GM21423 (cell line): Measurements from ENCODE around the gene KCNB1.

Source experiments
- ATAC-seq: cut with Tn5 transposase; IDR thresholded peaks from one replicate; pipeline ENCODE4 v1.9.1; 2021; ENCODE audit warnings: mild to moderate bottlenecking, moderate library complexity; ENCODE audit not compliant: unreplicated experiment

The KCNB1 gene

DNA sequence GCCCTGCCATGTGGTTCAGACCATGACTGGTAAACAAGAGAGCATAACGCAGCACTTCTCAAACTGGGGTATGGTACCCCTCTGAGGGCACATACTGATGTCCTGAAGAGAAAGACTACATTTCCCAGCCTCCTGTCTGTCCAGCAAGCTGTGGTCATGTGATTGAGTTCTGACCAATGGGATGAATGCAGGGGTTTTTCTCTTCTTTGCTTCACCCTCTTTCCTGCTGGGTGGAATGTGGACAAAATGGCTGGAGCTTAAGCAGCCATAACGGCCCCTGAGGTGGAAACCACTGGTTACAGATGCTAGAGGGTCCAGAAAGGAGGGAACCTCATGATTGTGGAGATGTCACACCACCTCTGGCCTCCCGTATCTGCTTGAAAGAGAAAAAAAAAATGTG lies 19.4 kb upstream of the KCNB1 start:
- ATAC-seq: no peak

DNA sequence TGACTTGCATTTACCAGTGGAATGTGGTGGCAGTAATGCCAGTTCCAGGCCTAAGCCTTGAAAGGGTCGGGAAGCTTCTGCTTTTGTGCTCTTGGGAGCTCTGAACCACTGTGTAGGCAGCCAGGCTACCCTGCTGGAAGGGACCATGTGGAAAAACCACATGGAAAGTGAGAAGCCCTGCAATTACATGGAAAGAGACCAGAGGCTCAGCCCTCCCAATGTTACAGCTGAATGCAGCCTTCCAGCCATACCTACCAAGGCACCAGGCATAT lies 14.9 kb upstream of the KCNB1 start:
- no peak for ATAC-seq

DNA sequence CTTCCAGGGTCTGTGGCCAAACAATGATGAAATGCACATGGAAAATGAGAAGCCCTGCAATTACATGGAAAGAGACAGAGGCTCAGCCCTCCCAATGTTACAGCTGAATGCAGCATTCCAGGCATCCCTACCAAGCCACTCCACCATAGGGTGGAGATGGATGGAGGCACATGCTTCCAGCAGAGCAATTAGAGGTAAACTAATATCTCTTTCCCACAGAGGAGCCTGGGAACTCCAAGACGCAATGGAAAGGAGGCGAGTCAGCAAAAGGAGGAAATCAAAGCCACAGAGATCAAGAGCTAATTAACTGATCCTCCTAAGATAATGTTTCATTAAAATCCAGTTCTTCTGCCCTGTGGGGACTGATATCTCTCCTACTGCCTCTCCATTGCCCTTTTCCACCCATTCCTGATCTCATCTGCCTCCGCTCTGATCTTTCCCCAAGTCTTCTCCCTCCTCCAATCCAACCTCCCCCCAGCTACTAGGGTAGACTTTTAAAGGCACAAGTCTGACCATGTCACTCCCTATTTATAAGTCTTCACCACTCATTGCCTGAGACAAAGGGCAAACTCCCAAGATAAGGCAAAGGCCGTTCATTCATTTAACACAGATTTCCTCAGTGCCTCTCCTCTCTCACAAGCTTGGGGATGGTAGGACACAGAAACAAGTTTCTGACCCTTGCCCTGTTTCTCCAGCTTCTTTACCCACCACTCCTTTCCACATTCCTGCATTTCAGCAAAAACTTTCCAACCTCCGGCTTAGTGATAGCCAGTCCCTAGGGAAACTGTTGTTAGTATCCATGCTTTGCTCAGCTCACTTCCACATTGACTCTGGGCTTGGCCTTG lies 14.3 kb upstream of the KCNB1 start:
- ATAC-seq: no peak

DNA sequence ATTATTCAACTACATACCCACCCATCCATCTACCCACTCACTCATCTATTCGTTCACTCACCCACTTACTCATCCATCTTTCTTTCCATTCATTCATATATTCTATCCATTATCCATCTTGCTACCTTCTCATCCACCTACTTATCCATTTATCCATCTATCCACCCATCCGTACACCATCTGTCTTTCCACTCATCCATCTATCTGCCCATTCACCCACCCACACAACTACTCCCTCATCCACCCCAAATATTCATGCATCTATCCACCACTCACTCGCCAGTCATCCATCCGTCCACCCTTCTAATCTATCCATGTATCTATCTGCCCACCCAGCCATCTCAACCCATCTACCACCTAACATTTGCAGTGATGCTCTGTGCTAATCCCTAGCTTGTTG lies 13.6 kb upstream of the KCNB1 start:
- ATAC-seq: no peak

DNA sequence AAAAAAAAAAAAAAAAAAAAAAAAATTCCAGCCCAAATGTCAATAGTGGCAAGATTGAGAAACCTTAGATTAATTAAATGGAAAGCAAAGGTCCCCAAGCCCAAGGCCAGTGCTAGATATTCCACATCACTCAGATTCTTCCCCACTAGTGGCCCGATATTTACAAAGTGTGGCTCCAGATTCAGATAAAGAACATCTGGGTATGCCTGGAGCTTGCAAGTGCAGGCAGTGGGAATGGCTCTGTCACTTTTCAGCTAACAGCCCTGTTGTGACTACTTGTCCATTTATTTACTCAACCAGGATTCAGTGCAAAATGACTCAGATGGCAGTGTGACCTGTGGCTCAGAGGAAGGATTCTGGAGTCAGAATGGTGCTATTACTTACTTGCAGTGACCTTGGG lies 8.2 kb upstream of the KCNB1 start:
- no peak for ATAC-seq

DNA sequence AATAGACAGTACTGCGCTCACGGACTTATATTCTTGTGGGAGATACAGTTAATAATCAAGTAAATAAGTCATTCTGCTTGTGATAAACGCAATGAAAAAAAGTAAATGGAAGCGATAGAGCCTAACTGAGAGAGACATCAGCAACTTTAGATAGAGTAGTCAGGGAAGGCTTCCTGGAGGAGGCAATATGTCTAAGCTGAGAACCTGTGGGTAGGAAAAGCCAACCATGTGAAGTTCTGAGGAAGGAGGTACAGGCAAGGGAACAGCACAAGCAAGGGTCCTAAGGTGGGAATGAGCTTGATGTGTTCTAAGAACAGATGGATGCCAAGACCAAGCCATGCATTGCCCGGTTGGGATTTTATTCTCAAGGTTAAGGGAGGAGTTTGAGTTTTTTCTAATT lies 7.2 kb upstream of the KCNB1 start:
- no peak for ATAC-seq

DNA sequence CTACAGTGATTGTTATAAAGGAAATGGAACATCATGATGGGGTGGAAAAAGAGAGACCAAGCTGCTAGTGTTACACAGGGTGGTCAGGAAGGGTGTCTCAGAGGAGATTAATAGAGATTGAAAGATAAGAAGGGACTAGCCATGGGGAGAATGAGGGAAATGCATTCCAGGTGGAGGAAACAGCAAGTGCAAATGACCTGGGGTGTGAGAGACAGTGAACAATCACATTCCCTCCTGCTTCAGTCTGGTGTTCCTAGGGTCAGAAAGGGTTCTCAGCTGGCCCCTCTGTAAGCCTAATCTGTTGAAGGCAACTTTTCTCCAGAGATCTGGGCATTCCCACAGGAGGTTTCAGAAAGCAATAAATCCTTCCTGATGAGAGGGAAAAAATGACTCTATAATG lies 3.6 kb upstream of the KCNB1 start:
- no peak for ATAC-seq

DNA sequence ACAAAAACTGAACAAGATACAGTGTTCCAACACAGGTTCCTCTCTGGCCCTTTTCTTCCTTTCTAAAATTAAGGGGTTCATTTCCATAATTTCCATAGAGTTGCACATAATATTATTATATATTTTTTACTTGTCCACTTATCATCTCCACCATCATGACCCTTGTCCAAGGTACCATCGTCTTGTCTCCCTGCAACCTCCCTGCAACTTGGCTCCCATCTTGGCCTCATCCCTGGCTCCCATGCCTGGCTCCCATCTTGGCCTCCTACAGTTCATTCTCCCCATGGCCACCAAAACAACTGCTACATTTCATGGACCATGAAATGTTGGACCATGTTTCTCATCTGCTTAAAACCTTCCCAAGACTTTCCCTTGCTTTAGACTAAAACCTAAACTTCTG lies 3.1 kb upstream of the KCNB1 start:
- ATAC-seq: no peak

DNA sequence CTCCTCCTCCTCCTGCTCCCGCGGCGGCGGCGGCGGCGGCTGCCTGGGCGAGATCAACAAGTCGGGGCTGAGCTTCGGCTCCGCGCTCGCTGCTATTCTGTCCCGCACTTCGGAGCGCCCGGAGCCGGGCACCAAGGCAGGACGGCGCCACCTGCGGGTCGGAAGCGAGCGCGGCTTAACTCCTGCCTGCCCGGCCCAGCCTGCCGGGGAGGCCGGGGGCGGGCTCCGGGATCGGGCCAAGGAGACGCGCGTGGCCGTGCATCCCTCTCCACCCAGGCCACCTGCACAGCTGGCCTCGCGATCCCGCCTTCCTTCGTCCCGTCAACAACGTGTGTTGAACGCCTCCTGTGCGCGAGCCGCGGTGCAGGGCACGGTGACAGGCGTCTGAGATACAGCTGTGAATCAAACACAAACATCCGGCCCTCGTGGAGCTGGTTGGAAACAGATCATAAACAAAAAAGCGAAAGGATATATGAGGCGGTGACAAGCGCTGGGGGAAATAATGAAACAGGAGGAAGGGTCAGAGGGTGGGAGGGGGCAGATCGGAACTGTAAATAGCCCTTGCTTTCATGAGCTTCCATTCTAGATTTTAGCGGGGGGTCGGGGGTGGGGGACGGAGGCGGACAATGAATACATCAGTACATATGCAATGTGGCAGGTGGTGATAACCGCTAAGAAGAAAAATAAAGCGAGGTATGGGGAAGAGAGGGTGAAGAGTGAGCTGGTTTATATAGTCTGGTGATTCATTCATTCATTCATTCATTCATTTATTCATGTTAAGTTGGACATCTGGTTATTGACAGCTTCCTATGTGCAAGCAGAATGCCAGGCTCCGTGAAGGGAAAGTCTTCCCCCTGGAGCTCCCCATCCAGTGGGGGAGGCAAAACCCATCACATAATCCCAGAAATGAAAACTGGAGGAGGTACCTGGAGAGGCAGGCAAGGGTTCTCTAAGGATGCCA lies 2.0 kb upstream of the KCNB1 start:
- no peak for ATAC-seq

DNA sequence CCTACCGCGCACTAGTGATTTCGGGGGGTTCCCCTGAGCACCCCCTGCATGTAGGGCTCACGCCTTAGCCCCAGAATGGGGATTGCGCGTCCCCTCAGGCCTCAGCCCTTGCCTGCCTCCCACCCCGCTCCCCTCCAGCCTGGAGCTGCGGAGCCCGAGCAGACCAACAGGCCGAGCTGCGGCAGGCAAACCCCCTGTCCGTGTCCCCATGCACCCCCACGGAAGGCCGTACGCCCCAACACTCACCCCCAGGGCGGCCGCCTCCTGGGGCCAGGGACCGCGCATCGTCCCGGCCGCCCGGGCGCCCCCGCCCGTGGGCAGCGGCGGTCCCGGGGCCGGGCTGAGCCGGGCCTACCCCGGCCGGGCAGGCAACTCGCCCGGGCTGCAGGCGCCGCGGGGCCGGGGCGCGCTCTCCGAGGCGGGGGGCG lies 1.2 kb upstream of the KCNB1 start:
- no peak for ATAC-seq

DNA sequence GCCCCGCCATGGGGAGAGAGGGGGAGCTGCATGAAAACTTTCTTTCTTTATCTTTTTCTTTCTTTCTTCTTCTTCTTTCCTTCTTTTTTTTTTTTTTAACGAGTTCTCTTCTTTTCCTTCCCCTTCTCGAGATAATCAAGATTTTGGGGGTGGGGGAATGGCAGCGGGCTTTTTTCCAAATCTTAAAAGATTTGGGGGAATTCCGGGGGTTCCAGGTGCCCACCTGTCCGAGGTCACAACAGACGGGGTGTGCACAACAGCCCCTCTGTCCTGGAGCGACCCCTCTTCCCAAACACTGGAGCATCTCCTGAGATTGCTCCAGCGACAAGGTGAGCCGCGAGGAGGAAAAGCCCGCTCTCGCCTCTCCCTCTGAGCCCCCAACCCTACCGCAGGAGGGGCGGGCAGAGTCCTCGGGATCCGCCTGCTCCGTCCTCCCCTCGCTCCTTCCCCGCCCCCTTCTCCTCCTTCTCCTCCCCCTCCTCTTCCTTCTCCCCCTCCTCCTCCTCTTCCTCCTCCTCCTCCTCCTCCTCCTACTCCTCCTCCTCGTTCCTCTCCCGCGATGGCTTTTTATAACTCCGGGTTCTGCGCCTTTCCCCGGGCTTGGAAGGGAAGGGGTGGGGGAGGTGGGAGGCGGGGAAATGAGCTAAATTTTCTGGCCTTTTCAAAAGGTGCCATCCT lies 689 bp upstream of the KCNB1 start:
- ATAC-seq: no peak

DNA sequence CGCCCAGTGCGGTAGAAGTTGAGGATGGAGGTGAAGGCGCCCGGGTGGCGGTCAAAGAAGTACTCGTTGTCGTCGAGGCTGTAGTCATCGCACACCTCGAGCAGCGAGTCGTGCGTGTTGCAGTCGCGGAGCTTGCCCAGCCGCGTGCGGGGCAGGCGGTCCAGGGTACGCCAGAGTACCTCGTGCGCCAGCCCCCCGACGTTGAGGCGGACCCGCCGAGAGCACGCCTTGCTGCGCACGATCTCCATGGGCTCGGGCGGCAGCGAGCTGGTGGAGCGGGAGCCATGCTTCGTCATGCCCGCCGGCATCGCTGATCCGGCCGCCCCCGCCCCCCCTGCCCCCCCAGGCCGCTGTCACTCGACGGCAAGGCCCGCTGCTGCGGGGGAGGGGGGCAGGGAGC lies 295 bp downstream of the KCNB1 start:
- ATAC-seq: no peak

DNA sequence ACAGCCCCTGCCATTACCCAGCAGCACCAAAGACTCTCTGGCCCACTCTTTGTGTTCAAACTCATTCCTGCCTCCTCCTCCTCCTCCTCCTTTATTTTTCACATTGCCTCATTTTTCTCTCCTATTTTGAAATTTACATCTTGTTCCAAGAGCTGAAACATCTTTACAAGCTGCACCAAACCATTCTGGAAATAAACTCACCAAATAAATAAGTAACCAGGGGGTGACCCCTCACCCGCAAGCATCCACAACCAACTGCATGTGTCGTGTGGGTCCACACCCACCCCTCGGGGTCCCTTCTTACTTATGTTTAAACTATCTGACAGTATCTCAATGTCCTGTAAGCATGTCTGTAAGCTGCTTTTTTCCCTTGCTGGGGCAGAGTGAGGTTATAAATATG lies 1.4 kb downstream of the KCNB1 start:
- no peak for ATAC-seq

DNA sequence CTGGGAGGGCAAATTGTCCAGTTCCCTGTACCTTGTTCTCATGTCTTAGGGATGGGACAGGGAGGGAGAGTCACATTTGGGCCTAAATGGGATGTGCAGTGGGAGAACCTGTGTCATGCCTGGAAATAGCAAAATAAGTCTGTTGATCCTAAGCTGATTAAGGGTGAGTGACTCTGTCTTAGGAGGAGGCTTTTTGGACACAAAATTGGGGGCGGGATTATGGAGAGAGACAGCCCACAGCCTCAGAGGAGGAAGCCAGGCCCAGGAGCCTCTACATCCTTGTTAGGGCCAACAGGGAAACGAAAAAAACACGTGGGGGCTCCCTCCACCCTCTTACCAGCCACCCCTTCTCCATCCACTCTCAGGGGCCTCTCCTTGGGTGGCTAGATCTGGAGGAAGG lies 2.2 kb downstream of the KCNB1 start:
- ATAC-seq: no peak

DNA sequence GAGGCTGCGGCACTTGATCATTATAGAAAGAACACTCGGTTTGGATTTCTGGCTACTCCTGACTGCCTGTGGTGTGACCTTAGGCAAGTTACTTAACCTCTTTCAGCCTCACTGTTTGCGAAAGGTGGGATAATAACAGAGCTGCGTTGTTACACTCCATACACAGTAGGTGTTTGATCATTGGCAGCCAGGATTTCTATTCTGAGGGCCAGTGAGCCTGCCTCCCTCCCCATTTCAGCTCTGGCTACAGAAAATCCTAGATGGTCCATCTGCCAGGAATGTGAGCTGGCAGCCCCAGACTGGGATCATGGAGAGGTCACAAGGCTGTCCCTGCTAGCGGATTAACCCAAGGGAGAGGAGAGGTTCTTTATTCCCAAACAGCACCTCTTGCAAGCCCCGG lies 2.7 kb downstream of the KCNB1 start:
- ATAC-seq: no peak

DNA sequence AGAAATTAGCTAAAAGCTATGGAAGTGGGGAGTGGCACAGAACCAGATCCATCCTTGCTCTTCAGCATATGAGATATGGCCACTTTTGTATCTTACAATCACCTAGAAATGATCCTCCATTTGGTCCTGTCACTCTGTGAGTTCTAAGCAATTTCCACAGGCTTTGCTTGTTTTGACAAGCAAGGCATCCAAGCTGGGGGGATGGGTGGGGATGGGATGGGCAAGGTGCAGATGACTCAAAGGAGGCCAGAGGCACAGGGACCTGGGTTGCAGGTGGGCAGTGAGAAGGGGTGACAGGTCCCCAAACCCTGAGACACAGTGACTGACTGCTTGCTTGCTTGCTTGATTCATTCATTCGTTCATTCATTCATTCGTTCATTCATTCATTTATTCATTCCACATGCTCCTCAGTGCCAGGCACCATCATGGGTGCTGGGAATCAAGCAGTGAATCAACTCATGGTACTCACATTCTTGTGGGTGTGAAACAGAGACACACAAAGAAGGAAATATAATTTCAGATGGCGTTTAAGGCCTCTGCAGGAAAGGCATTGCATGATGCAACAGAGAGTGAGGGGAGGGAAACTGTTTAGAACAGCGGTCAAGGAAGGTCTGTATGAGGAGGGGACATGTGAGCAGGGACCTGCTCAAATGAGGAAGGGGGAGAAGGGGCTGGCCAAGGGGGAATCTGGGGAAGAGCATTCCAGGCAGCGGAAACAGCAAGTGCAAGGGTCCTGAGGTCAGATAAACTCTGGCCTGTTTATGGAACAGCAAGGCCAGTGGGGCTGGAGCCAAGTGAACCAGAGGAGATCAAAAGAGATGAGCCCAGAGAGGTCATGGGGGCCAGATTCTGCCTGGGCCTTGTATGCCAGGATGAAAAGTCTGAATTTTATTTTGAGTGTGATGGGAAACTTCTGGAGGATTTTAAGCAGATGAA lies 3.4 kb downstream of the KCNB1 start:
- ATAC-seq: no peak

DNA sequence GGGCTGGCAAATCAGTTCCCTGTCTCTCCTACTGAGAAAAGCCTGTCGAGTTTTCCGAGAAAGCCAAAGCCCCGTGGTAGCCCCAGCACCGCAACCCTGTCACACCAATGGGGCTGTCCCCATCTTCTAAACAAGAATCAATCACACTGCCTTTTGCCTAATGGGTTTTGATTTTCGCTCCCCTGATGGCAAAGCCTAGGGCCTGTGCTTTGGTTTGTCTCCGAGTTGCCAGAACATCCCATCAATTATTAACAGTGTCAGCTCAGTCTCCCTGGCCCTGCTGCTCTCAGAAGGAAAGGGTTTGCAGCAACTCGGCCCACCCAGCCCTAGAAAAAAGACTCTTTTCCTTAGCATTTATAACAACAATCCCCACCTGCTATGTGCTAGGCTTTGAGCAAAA lies 4.2 kb downstream of the KCNB1 start:
- no peak for ATAC-seq

DNA sequence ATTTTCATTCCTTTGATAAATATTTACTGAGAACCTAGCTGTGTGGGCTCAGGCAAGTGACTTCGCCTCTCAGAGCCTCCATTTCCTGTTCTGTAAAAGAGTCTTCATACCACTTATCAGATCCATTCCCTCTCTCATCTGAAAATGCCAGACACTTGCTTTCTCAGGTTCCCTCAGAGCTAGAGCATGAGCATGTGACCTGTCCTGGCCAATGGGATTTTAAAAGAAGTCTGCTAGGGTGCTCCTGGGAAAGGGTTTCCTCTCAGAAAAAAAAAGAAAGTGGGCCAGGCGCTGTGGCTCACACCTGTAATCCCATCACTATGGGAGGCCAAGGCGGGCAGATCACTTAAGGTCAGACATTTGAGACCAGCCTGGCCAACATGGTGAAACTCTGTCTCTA lies 5.3 kb downstream of the KCNB1 start:
- no peak for ATAC-seq

DNA sequence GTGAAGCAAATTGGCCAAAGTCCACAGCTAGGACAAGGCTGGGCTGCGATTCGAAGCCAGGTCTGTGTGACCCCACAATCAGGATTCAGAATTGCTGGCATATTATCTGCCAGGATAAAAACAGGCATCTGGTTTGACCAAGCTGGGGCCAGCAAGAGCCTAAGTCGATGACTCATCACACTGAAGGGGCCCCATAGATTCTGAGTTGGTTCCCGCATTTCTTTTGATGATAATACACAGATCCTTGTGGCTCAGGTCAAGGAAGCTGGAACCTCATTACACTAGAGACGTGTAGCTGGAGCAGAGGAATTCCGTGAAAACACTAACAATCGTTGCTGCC lies 6.5 kb downstream of the KCNB1 start:
- no peak for ATAC-seq

DNA sequence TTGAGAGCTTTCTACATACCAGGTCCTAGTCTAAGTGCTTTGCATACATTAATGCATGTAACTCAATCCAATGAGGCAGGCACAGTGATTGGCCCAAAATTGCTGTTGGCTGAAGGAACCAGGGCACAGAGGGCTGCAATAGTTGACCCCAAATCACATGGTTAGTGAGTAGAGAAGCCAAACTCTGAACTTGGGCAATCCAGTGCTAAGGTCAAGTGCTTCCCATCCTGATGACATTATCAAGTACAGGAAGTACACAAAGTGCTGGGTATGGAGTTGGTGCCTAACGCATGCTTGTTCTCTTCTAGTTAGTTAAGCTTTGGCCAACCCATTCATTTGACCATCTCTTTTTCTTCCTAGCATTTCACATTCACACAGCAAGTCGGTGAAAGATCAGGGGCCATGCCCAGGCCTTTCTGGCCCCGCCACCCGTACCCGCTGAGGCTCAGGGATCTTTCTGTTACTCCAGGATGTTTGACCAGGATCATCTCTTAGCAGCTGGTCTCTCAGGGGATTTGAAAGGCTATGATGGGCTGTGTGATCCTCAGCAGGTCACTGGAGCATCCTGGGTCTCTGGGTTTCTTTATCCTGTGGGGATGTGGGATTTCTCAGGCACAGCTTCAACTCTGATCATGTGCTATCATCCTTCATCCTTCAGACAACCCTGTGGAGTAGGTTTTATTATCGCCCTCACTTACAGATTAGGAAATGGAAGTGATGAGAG lies 7.0 kb downstream of the KCNB1 start:
- ATAC-seq: no peak
